DOHH2 (cell line): ENCODE results near the gene THSD8.

Source experiments
- CTCF ChIP-seq: fragments of 200-600 bp; sonication (generic); IDR thresholded peaks from one replicate; pipeline ENCODE4 v1.5.1; 2014; ENCODE audit warnings: antibody characterized with exemption, mild to moderate bottlenecking, low read depth, low read length; ENCODE audit not compliant: poor library complexity, severe bottlenecking
- EZH2phosphoT487 ChIP-seq: fragments of 200-600 bp; sonication (generic); IDR thresholded peaks from 2 replicates; pipeline ENCODE4 v1.6.1; 2017; ENCODE audit warnings: borderline replicate concordance, mild to moderate bottlenecking, antibody characterized with exemption, low read length, moderate library complexity, mixed read lengths

GRCh38 chr19:12825254-12826131 is 23.6 kb downstream of the THSD8 start:
- no peak for TF ChIP-seq CTCF
- no peak for TF ChIP-seq EZH2phosphoT487
